Measurements from ENCODE around the gene CCDC68.

DNA sequence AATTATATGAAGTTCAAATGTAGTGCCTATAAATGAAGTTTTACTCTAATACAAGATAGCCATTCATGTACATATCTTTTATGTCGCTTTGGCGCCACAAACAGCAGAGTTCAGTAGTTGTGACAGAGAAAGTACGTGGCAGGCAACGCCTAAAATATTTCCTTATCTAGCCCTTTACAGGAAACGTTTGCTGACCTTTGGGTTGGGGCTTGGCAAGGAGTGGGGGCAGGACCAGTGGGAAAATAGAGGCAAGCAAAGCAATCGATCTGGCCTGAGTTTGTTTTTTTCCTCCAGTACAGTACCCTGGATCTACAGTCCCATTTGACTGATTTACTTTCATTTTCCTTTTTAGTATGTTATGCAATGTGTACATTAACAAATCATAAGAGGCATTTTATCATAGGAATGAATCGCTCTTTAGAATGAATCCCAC lies 13.1 kb downstream of the CCDC68 start:
- TF ChIP-seq EZH2 (optimal IDR thresholded peaks at IDR 0.05; ENCODE audit: low read depth, low read length), result no peak
- TF ChIP-seq CTCF (IDR thresholded peaks at IDR 0.05; ENCODE audit: low read length), result no peak
- TF ChIP-seq EZH2phosphoT487 (IDR thresholded peaks at IDR 0.05; ENCODE audit: low read length), result no peak

Data from MM.1S (cell line).